Tibial artery (tissue), 4 donors: ENCODE data around the gene SAA1.
A peak's percentile ranks its signal among the peaks of the same experiment; 100 is the strongest.

Experiments used
- DNase-seq, 2 donors: peaks; one replicate each; pipeline ENCODE4 v3.0.0-alpha.2; 2019
- H3K27ac ChIP-seq, 2 donors: fragments of 200-600 bp; sonication (generic) in 1 of 2; 1 replicate in 1 of 2; 2 replicates in 1 of 2; pipeline ENCODE4 v1.5.1; 2018 to 2019; ENCODE audit warnings: mild to moderate bottlenecking in 1 of 2
- H3K27me3 ChIP-seq, 2 donors: fragments of 200-600 bp; sonication (generic) in 1 of 2; one replicate each; pipeline versions ENCODE4 v1.5.1 to v1.6.0; 2016 to 2019
- H3K36me3 ChIP-seq, 3 donors: fragments of 200-600 bp; sonication (generic) in 2 of 3; one replicate each; pipeline ENCODE4 v1.5.1; 2016 to 2019; ENCODE audit warnings: mild to moderate bottlenecking in 2 of 3
- H3K4me1 ChIP-seq, 4 donors: fragments of 200-600 bp; sonication (generic) in 2 of 4; 1 replicate in 3 of 4; 2 replicates in 1 of 4; pipeline ENCODE4 v1.5.1; 2016 to 2019
- H3K4me3 ChIP-seq, 2 donors: fragments of 200-600 bp; sonication (generic) in 1 of 2; 1 replicate in 1 of 2; 2 replicates in 1 of 2; pipeline ENCODE4 v1.5.1; 2018 to 2019; ENCODE audit warnings: mild to moderate bottlenecking in 2 of 2
- H3K9me3 ChIP-seq, 3 donors: fragments of 200-600 bp; sonication (generic) in 1 of 3; one replicate each; pipeline ENCODE4 v1.5.1; 2016 to 2019
- intact Hi-C: fragments of 100-400 bp; cut with DNase I; formaldehyde crosslinking; loops from one replicate; pipeline ENCODE4 v1.15.0; 2023; ENCODE audit warnings: low total_unique reads
- TF ChIP-seq, protein P1 (sequence below), 2 experiments: fragments of 200-600 bp in 1 of 2; fragments of 450-650 bp in 1 of 2; IDR thresholded peaks; one replicate each; pipeline ENCODE4 v1.5.1; 2017 to 2019; ENCODE audit warnings: antibody characterized with exemption in 2 of 2, mild to moderate bottlenecking in 1 of 2, moderate library complexity in 1 of 2

The SAA1 gene

DNA sequence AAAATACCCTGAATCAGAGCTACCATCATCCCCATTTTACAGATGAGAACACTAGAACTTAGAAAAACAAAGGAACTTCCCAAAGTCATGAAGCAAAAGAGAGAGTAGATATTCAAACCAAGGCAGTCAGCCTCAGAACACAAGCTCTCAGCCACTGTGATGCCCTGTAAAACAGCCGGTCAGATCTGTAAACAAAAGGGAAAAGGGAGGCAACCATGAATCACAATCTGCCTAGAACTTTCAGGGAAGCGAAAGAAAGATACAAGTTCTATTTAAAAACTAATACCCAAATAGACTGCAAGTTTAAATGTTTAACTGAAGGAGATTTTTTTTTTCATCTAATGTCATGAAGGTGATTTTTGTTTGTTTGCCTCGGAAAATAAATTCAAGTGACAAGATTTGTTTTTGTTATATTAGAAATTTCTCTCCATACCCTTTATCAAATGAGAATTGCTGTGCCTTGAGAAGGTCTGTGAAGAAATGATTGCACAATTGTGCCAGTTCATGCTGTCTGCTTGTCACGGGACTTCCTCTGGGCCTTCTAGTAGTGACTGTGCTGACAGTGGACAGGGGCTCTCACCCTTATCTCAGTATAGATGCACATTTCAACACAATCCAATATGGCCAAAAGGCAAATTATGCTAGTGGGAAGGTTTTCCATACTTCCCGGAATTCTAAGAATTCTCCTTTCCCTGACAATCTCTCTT lies 11.7 kb downstream of the SAA1 start:
- H3K36me3 ChIP-seq = peaks cover 37 to 71% (median 40%) of the 10 kb centered on the region in 3 donors
- no peak overlapping the region for H3K27ac ChIP-seq
- intact Hi-C loops = no loop called here
- no peaks in the 10 kb centered on the region for H3K9me3 ChIP-seq
- H3K4me1 ChIP-seq = no peaks in the 10 kb centered on the region
- no peaks in the 10 kb centered on the region for H3K27me3 ChIP-seq
- TF ChIP-seq, protein P1, sequence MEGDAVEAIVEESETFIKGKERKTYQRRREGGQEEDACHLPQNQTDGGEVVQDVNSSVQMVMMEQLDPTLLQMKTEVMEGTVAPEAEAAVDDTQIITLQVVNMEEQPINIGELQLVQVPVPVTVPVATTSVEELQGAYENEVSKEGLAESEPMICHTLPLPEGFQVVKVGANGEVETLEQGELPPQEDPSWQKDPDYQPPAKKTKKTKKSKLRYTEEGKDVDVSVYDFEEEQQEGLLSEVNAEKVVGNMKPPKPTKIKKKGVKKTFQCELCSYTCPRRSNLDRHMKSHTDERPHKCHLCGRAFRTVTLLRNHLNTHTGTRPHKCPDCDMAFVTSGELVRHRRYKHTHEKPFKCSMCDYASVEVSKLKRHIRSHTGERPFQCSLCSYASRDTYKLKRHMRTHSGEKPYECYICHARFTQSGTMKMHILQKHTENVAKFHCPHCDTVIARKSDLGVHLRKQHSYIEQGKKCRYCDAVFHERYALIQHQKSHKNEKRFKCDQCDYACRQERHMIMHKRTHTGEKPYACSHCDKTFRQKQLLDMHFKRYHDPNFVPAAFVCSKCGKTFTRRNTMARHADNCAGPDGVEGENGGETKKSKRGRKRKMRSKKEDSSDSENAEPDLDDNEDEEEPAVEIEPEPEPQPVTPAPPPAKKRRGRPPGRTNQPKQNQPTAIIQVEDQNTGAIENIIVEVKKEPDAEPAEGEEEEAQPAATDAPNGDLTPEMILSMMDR (IDR thresholded peaks at IDR 0.05) = no peak
- H3K4me3 ChIP-seq = no peak overlapping the region
- peak in 1 of 2 donors; percentile 54 for DNase-seq

DNA sequence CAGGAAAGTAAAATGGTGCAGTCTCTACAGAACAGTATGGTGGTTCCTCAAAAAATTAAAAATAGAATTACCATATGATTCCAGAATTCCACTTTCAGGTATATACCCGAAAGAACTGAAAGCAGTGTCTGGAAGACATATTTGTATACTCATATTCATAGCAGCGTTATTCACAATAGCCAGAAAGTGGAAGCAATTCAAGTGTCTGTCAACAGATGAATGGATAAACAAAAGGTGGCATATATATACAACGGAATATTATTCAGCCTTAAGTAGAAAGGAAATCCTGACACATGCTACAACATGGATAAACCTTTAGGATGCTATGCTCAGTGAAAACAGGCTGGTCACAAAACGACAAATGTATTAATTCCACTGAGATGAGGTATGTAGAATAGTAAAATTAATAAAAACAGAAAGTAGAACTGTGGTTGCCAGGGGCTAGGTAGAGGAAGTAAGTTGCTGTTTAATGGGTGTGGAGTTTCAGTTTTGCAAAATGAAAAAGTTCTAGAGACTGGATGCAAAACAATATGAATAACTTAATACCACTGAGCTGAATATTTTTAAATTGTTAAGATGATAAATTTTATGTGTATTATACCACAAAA lies 14.5 kb downstream of the SAA1 start:
- no peak overlapping the region for H3K4me3 ChIP-seq

DNA sequence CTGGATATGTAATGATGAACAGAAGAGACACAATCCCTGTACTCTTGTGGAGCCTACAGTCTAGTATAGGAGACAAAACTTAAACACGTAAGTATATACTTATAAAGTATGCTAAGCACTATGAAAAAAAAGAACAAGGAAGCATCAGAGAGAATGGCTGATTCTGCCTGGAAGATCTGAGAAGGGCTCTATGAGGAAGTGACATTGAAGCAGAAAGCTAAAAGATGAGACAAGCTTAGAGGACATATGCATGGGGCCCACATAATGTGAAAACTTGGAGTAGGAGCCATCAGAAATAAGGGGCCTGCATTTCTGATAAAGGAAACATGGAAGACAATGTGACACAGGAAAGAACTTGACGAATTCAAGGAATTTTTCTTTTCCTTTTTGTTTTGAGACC lies 16.6 kb downstream of the SAA1 start:
- H3K27ac ChIP-seq = no peak overlapping the region
- TF ChIP-seq, protein P1 (IDR thresholded peaks at IDR 0.05) = no peak
- H3K4me1 ChIP-seq = no peaks in the 10 kb centered on the region
- intact Hi-C loops = no loop called here
- DNase-seq = no peak
- no peaks in the 10 kb centered on the region for H3K9me3 ChIP-seq
- no peaks in the 10 kb centered on the region for H3K27me3 ChIP-seq
- H3K4me3 ChIP-seq = no peak overlapping the region
- peaks cover 75 to 98% (median 81%) of the 10 kb centered on the region in 3 donors for H3K36me3 ChIP-seq

More for the DNA sequence above, 14.5 kb downstream of the SAA1 start:
- no peaks in the 10 kb centered on the region for H3K27me3 ChIP-seq
- TF ChIP-seq, protein P1 (IDR thresholded peaks at IDR 0.05) = no peak
- no peak overlapping the region for H3K27ac ChIP-seq
- intact Hi-C loops = no loop called here
- H3K36me3 ChIP-seq = peaks cover 58 to 87% (median 61%) of the 10 kb centered on the region in 3 donors
- no peak for DNase-seq
- H3K4me1 ChIP-seq = no peaks in the 10 kb centered on the region
- no peaks in the 10 kb centered on the region for H3K9me3 ChIP-seq

GRCh38 chr11:18285841-18286240 lies 19.8 kb downstream of the SAA1 start:
- Histone ChIP-seq H3K9me3 (no peaks in the 10 kb centered on the region), H3K4me1 (no peaks in the 10 kb centered on the region), H3K27me3 (no peaks in the 10 kb centered on the region), H3K4me3 (no peak overlapping the region), H3K36me3 (peaks cover 73 to 93% (median 85%) of the 10 kb centered on the region in 3 donors), H3K27ac (no peak overlapping the region)
- TF ChIP-seq, protein P1 (IDR thresholded peaks at IDR 0.05) = no peak
- no peak for DNase-seq
- intact Hi-C loops = no loop called here

DNA sequence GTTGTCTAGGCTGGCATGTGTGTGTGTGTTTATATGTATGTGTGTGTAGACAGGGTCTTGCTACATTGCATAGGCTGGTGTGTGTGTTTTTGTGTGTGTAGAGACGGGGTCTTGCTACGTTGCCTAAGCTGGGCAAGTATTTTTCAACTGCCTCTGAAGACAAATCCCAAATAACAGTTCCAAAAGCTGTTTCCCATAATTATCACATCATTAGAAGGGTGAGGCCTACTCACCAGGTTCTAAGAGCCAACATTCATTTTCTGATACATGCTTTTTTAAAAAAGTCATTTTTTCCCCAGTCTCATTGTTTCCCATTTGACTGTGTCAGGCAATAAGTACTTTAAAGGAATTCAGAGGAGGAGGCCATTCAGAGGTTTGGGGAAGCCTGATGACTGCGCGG lies 22.8 kb downstream of the SAA1 start:
- no peak for DNase-seq
- Histone ChIP-seq H3K36me3 (peaks cover 79 to 95% (median 83%) of the 10 kb centered on the region in 3 donors), H3K9me3 (no peaks in the 10 kb centered on the region), H3K4me3 (no peak overlapping the region), H3K27ac (no peak overlapping the region), H3K4me1 (no peaks in the 10 kb centered on the region), H3K27me3 (no peaks in the 10 kb centered on the region)
- intact Hi-C loops = no loop called here
- TF ChIP-seq, protein P1 (IDR thresholded peaks at IDR 0.05) = no peak
